ENCODE measurements around the gene MS4A6E. TPM values are rescaled to one million over a fixed set of nuclear protein-coding genes. Genes with fewer than 3 reads are reported as not detected.
"Not testable (repeated sequence)": the region's sequence is repeated elsewhere in the genome, so short reads cannot be mapped to it uniquely, and the experiment has no call there.

The MS4A6E gene
- total RNA-seq, 1 donor from 2014 or later: not detected

DNA sequence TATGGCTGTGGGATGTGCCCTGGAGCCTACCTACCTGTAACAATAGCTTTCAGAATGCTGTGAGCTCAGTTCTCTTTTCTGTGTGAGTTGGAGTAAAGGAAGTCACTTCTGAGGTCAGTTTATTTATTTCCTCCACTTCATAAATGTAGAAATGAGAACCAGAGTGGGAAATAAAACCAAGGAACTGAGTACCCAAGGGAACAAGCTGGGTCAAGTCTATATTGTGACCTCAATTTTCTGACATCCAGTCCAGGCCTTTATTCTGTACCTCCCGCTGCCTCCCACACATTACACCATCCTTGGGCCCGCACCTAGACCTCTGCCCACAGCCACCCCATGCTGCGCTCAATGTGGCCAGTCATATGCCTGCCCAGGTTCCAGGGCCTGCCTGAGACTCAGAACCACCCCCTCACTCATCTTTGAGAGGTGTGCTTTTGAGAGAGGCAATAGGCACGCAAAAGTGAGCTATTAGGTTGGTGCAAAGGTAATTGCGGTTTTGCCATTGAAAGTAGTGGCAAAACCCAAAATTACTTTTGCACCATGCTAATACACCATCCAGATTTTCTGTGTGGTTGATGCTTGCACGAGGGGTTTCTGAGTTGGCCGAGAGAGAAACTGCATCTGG is 9.8 kb downstream of the MS4A6E start:
- no peak for DNase-seq (ENCODE audit: low read depth)

DNA sequence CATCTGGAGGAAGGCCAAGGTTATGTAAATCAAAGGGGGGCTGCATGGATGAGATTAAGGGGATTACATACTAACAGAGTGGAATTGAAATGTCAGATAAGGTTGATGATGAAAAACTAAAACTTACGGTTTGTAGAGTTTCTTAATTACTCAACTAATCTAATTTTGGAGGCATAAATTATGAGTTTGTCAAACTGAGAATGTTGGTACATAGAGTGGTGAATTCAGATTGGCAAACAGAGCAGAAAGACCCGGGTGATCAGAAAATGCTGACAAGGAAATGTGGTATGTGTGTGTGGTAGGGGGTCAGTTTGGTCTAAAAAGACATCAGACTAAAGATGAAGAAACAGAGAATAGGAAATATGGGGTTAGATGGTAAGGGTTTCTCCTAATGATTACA is 11.0 kb downstream of the MS4A6E start:
- no peak for DNase-seq (ENCODE audit: low read depth)

DNA sequence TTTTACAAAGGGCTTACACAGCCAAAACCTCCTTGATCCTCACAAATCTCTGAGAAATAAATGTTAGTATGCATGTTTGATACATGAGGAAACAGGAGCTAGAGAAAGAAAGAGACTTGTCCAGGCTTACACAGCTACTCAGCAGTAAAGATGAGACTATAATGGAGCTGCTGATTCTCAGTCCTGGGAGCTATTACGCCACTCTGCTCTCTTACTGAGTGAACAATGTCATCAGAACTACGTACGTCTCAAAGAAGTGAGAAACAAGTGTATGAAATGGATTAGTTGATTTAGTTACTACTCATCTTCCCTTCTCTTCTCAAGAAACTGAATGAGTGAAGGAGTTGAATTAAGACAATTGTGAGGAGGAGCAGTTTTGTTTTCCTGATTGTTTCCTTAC is 12.3 kb downstream of the MS4A6E start:
- no peak for DNase-seq (ENCODE audit: low read depth)

DNA sequence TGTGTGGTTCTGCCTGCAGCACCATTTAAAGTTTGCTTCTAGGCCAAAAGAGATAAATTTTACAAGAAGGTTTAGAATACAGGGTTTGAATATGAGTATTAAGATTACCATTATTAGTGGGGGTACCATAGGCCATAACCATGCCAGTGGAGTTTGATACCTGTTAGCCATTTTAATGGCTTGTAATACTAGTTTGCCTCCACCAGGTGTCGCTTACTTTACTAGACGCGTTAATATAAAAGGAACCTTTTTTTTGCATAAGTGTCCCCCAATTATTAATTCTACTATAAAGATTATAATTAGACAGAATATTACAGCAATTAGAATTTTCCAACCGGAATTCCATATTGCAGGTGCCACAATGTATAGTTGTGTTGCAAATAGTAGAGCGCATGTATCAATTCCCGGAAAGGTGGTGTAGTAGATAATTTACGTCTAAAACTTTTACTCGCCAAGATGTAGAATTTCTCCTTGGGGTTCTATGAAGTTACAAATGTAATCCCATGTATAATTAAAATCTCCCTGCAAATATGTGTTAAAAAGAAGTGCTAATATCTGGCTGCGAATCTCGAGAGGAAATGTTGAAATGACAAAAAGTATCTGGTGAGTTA is 16.1 kb downstream of the MS4A6E start:
- DNase-seq (ENCODE audit: low read depth): peak; percentile 3

DNA sequence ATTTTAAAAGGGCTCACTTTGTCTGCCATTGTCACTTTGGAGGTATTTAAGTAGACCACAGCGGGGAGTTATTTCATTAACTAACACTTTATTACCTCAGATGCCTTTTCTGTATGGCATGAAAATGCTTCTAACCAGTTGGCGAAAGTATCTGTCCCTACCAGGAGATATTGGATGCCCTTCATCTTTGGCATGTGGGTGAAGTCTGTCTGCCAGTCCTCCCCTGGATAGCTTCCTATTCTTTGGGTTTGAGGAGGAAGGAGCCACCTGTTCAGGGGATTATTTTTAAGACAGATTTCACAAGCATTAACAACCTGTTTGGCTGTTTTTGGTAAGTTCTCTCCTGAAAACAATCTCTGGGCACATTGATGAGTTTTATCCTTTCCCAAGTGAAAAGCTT is 17.1 kb downstream of the MS4A6E start:
- no peak for DNase-seq (ENCODE audit: low read depth)

DNA sequence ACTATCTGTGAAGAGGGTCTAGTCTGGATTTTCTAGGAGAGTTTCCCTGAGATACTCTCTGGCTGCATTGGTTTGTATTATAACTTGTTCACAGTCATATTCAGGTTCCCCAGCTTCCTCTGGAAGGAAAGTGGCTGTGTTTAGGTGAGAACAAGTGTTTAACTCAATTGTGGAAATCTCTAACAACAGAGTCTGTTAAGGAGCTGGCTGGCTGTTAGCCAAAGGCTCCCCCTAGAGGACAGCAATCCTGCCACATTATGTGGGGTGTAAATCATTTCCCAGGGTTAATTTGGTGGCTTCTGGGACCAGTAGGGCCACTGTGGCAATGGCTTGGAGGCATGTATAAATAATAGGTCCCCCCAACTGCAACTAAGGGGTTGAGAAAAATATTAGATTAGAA is 18.4 kb downstream of the MS4A6E start:
- DNase-seq (ENCODE audit: low read depth): no peak

DNA sequence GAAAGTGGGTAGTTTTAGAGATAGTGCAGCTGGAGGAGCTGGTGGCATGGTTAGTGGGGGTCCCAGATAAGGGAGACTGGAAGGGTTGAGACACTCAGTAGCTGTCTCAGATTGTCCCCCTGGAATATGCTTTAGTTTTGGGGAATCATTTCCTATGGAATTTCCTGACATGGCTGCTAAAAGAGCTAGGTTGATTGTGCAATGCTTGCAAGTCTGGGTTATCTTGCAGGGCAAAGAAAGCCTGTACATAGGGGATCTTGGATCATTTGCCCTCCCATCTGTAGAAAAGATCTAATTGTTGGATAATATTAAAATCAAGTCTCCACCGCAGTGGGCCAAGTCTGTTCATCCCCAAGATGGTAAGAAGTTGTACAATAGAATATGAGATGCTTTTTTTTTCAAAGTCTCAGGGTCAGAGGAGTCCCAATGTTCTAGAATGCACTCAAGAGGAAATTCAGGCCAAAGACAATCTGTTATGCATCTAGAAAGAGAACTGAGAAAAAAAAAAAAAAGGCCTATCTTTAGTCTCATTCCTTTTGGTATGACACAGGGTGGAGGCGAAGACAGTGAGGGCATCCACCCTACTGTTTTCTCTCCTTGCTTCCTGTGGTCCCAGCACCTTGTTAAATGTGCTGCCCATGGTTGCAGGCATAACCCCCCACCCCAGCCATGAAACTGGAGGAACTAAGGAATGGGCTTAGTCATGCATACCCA is 20.2 kb downstream of the MS4A6E start:
- no peak for DNase-seq (ENCODE audit: low read depth)

DNA sequence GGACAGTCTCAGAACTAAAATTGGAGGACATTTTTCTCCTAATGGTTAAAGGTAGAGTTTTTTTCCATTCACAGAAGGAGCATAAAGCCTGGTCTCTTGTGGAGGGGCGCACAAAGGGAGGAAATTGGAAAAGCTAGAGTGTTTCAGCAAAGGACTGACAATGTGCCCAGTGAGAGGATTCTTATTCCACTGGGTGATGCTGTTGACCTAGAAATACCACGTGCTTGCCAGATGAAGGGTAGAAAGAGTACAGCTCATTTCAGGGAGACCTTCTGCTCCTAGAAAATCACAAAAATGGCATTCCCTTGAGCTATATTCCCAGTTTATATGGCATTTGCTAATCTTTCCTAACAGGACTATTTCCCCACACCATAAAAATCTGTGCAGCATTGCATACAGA is 21.1 kb downstream of the MS4A6E start:
- DNase-seq (ENCODE audit: low read depth): no peak

DNA sequence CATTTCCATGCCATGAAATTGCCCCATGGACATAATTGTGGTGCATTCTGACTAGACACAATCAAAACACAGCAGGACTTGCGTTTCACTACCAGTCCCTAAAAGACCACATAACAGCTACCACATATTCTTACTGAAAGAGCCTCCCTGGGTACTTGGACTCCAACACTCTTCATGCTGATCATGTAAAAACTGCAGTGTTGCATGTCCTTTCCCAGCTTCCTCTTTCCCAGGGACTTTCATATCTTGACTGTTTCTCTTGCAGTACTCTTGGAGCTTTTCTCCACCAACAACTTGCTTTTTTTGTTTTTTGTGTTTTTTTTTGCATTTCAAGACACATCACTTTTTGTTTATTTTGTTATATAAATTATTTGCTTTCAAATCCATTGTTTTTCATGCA is 22.9 kb downstream of the MS4A6E start:
- DNase-seq (ENCODE audit: low read depth): no peak

DNA sequence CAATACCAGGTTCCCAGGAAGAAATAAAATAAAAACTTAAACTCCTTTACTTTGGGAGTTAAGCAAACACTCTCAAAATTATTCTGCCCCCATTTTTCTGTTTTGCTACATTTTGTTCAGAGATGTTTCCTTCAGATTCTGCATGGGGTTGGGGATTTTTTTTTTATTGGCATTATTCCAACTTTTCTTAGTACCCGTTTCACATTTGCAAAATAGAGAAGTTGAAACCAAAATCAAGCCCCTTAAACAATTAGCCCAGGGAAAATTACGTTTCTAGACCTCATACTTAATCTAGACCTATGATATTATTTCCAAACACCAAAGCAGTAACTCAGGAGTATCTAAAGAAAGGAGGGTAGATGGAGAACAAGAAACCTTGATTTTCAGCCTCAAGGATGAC is 30.7 kb downstream of the MS4A6E start:
- DNase-seq (ENCODE audit: low read depth): no peak

DNA sequence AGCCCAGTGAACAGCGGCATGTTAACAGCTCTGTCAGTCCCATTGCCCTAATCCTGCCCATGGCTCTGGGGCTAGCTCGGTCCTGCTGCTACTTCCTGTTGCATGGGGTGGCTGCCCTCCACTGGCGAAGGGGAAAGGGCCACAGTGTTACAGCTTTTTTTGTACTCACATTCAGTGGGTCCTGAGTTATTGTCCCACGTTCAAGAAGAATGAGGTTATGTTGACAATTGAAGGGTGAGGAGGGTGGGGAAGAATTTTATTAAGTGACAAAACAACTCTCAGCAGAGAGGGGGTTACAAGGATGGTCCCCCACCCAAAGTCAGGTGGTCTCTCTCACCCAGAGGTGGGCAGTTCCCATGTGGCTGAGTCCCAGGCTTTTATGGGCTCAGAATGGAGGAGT is 33.6 kb downstream of the MS4A6E start:
- DNase-seq (ENCODE audit: low read depth): no peak

DNA sequence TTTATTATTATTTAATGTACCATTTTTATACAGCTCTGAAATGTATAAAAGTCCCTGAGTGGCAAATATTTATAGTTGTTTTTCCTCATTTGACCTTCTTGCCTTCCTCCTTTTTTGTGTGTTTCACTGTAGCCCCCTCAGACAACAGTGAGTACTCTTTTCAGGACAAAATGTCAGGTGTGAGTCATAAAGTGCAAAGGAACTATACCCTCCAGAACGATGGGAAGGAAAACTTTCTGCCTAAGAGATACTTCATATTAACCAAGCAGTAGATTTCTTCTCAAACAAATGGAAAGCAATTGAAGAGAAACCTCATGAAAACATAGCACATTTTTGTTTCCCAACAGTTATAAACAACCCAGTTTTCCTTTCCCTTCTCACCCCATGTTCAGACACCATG is 35.2 kb downstream of the MS4A6E start:
- DNase-seq (ENCODE audit: low read depth): no peak

DNA sequence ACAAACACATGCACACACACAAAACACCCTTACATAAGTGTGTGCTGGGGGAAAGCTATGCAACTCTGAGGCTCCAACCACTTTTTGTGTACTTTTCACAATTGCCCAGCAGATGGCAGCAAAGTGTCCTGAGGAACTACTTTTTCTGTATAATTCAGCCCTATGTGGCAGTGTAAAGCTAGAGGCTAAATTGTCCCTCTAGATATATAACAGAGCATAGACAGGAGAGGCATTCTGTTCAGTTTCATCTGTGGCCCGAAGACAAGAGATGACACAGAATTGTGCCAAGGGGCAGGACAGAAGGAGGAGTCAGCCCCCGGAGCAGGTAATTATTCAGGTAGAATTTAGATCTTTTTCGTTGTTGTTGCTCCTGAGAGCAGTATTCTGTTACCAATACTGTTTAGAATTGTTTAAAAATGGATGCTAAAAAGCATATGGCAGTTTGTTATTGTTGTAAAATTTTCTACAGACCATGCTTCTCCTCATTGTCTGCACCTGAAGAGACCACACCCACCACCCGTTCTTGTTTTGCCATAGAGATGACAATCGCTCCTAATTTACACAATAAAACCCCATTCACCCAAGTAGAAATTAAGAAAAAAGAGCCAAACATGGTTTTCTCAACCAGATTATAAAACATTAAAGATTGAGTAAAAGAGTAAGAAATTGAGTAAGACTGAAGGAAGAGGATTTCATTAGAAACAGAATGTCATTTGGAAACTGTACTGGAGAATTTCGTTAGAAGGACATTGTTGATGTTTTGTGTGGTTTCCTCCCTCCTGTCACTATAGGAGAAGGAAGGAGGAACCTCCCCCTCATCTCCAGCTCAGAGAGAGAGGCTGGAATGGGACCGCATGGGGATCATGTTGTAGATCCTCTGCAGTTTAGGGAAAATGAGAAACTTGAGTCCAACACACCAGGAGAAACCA is 36.8 kb downstream of the MS4A6E start:
- peak; percentile 44 for DNase-seq (ENCODE audit: low read depth)

DNA sequence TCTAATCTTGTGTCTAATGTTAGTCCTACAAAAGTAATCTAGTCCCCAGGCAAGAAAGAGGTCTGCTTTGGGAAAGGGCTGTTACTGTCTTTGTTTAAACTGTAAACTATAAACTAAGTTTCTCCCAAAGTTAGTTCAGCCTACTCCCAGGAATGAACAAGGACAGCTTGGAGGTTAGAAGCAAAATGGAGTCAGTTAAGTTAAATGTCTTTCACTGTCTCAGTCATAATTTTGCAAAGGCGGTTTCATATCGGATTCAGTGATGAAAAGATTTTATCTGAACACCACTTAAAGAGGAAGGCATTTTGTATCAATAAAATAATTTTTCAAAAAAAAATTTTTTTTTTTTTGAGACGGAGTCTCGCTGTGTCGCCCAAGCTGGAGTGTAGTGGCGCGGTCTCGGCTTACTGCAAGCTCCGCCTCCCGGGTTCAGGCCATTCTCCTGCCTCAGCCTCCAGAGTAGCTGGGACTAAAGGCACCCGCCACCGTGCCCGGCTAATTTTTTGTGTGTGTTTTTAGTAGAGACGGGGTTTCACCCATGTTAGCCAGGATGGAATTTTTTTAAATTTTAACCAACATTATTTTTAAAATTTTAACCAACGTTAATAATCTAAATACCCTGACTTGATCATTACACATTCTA is 39.3 kb downstream of the MS4A6E start:
- DNase-seq (ENCODE audit: low read depth): not testable (repeated sequence)

DNA sequence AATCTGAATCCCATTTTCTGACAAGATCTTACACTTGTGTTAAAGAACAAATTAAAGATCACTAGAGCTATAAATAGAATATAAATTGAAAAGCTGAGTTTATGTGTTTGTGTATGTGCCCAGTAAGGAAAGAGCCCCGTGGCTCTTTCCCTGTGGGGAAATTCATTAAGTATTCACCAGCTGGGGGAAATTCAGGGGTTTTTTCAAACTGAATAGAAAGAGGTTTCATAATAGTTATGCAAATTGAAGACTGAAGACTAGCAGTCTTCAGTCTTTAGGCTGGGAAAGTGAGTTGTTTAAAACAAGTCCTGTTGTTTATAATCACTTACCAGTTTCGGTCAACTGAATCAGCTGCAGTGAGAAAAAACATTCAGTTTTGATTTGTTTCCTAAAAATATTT is 40.0 kb downstream of the MS4A6E start:
- peak; percentile 3 for DNase-seq (ENCODE audit: low read depth)

DNA sequence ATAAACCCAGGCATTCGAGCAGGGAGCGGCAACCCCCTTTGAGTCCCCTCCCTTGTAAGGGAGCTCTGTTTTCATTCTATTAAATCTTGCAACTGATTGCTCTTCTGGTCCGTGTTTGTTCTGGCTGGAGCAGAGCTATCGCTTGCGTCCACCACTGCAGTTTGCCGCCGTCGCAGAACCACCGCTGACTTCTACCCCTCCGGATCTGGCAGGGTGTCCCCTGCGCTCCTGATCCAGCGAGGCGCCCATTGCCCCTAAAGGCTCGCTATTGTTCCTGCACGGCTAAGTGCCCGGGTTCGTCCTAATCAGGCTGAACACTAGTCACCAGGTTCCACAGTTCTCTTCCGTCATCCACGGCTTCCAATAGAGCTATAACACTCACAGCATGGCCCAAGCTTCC is 40.8 kb downstream of the MS4A6E start:
- no peak for DNase-seq (ENCODE audit: low read depth)

DNA sequence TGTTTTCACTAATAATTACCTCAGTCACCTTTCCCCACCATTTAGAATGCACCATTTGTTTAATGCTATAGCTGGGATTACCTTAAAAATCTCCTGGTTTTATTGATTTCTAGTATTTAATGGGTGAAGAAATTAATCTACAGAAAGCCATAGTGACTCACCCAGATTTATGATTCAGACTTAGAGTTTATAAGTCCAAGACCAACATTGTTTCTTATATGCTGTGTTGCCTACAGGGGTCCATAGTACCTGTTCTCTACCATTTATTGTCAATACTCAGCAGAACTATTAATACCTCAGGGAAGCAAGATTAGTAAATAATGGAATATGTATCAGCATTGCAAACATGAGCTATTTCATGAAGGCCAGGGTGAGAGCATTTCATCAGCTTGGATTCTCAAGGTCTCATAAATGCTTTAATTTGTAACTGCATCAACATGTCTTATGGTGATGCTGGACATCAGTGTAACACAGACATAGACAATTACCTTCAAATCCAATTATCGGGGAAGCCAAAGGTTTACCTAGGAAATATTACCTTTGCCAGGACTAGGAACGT is 43.3 kb downstream of the MS4A6E start:
- no peak for DNase-seq (ENCODE audit: low read depth)

DNA sequence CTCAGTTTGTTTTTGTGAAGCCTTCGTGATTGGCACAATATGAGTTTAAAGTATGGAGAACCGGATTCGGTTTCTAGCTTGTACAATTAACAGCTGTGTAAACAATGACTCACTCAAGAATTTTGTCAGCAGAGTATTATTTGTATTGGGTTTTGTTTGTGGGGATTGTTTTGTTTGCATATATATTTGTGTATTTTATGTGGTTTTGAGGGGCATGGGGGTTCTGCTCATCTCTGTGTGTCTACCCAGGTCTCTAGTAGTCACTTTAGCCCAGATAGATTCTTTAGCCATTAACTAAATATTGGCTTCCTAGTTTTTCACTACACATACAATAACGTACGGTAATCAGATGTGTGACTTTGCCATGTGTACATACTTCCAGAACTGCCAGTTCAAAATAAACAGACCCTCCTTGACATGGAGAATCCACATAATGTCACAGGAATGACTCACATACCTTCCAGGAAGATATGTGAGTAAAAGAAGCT is 43.8 kb downstream of the MS4A6E start:
- DNase-seq (ENCODE audit: low read depth): peak; percentile 24

DNA sequence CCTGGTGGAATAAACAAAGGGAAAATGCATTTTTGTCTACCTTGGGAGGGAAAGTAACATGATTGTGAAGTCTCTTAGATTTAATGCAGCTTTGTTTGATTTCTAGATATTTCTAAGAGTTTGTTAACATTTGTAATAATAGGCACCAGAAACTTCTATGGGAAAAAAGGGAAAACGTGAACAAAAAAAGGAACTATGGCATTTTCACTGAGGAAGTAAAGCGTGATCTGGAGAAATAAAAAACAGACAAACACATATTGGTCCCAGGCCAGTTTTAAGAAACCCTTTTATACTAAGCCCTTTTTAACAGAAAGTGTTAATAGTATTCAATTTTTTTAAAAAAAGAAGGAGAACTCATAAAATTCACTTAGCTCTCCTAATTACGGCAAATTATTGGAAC is 44.3 kb downstream of the MS4A6E start:
- no peak for DNase-seq (ENCODE audit: low read depth)

DNA sequence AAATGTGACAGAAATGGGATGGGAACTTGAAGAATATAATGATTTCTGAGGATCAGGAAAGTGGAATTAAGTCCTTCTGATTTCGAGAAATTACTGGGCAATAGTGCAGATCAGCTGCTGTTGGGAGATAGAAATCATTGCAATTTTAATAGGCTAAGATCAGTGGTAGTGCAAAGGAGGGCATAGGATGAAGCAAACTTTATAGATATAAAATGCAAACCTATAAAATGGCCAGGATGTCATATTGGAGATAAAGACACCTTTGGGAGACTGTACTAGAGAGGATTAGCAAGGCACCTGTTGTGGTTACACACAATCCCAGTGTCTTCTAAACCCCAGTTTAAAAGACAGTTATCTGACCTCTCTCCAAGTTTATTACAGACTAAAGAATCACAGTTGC is 44.8 kb downstream of the MS4A6E start:
- DNase-seq (ENCODE audit: low read depth): no peak

DNA sequence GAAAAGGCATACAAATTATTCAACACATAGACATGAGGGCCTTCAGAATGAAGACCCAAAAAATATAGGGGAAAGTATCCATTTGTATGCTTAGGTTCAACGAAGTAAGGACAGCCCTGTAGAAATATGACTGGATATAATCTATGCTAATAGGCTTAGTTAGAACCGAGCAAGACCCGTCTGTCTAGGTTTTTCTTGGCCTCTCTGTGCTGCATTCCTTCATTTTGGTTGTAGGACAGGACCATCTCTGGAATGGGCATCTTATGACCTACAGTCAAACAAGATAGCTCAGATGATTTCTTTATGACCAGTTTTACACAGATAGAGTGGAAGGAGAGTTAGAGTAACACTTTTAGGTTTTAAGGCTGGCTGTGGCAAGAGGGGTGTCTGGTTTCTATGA is 45.7 kb downstream of the MS4A6E start:
- no peak for DNase-seq (ENCODE audit: low read depth)
